SK-N-SH treated with all-trans-retinoic acid at 6 μM for 48 hours (cell line): ENCODE measurements around the gene AGAP1.

Experiments
- ATAC-seq: fragments of 200-7000 bp; cut with Tn5 transposase; 3 replicates; pipeline ENCODE4 v1.9.1; 2020; ENCODE audit warnings: mild to moderate bottlenecking, moderate library complexity
- ARNTL ChIP-seq: fragments of 450-650 bp; formaldehyde crosslinking; IDR thresholded peaks from 2 replicates; pipeline ENCODE4 v1.5.0; 2020; ENCODE audit warnings: low read depth, mild to moderate bottlenecking, moderate library complexity, borderline replicate concordance
- BACH2 ChIP-seq: fragments of 250-450 bp; sonication (Bioruptor Pico); IDR thresholded peaks from 2 replicates; pipeline ENCODE4 v1.9.0; 2021; ENCODE audit warnings: mild to moderate bottlenecking, borderline replicate concordance
- CSDC2 ChIP-seq: fragments of 250-450 bp; sonication (Bioruptor Pico); IDR thresholded peaks from 2 replicates; pipeline ENCODE4 v1.5.0; 2020; ENCODE audit warnings: mild to moderate bottlenecking, moderate library complexity
- ESRRG ChIP-seq: fragments of 250-450 bp; sonication (Bioruptor Pico); IDR thresholded peaks from 2 replicates; pipeline ENCODE4 v1.6.1; 2021; ENCODE audit warnings: mild to moderate bottlenecking
- GLIS3 ChIP-seq: fragments of 250-450 bp; sonication (Bioruptor Pico); IDR thresholded peaks from 2 replicates; pipeline ENCODE4 v1.5.0; 2020; ENCODE audit warnings: mild to moderate bottlenecking, moderate library complexity
- ISL1 ChIP-seq: fragments of 250-450 bp; sonication (Bioruptor Pico); IDR thresholded peaks from 2 replicates; pipeline ENCODE4 v2.1.2; 2022; ENCODE audit warnings: mild to moderate bottlenecking, moderate library complexity
- OSR1 ChIP-seq: fragments of 250-450 bp; sonication (Bioruptor Pico); IDR thresholded peaks from 2 replicates; pipeline ENCODE4 v1.8.0; 2022; ENCODE audit warnings: moderate library complexity, mild to moderate bottlenecking, inconsistent platforms
- PATZ1 ChIP-seq: fragments of 250-450 bp; sonication (Bioruptor Pico); IDR thresholded peaks from 2 replicates; pipeline ENCODE4 v1.8.0; 2020; ENCODE audit warnings: mild to moderate bottlenecking, moderate library complexity, borderline replicate concordance
- PPARA ChIP-seq: fragments of 250-450 bp; sonication (Bioruptor Pico); IDR thresholded peaks from 2 replicates; pipeline ENCODE4 v1.5.0; 2020; ENCODE audit warnings: mild to moderate bottlenecking, borderline replicate concordance
- RARB ChIP-seq: fragments of 250-450 bp; sonication (Bioruptor Pico); IDR thresholded peaks from 2 replicates; pipeline ENCODE4 v1.8.0; 2021; ENCODE audit warnings: mild to moderate bottlenecking, moderate library complexity
- SNAI2 ChIP-seq: fragments of 250-450 bp; sonication (Bioruptor Pico); IDR thresholded peaks from 2 replicates; pipeline ENCODE4 v1.5.0; 2020; ENCODE audit warnings: mild to moderate bottlenecking, moderate library complexity
- TOX ChIP-seq: fragments of 250-450 bp; sonication (Bioruptor Pico); IDR thresholded peaks from 2 replicates; pipeline ENCODE4 v1.8.0; 2021; ENCODE audit warnings: mild to moderate bottlenecking, moderate library complexity, borderline replicate concordance
- ZC3H10 ChIP-seq: fragments of 250-450 bp; sonication (Bioruptor Pico); IDR thresholded peaks from 2 replicates; pipeline ENCODE4 v1.5.1; 2021; ENCODE audit warnings: mild to moderate bottlenecking, moderate library complexity
- ZFP3 ChIP-seq: fragments of 250-450 bp; sonication (Bioruptor Pico); IDR thresholded peaks from 2 replicates; pipeline ENCODE4 v1.5.0; 2020; ENCODE audit warnings: mild to moderate bottlenecking, moderate library complexity
- ZFP30 ChIP-seq: fragments of 450-650 bp; formaldehyde crosslinking; IDR thresholded peaks from 2 replicates; pipeline ENCODE4 v1.5.0; 2022; ENCODE audit warnings: mild to moderate bottlenecking, moderate library complexity
- ZNF565 ChIP-seq: fragments of 450-650 bp; formaldehyde crosslinking; conservative IDR thresholded peaks from 2 replicates; pipeline ENCODE4 v1.5.0; 2020; ENCODE audit warnings: low read depth, mild to moderate bottlenecking, moderate library complexity
- ZNF70 ChIP-seq: fragments of 450-650 bp; formaldehyde crosslinking; IDR thresholded peaks from 2 replicates; pipeline ENCODE4 v1.5.0; 2020; ENCODE audit warnings: mild to moderate bottlenecking, moderate library complexity
- ZNF8 ChIP-seq: fragments of 450-650 bp; formaldehyde crosslinking; IDR thresholded peaks from 2 replicates; pipeline ENCODE4 v1.5.0; 2020; ENCODE audit warnings: mild to moderate bottlenecking, moderate library complexity
- TF ChIP-seq, protein P1 (sequence below): fragments of 250-450 bp; sonication (Bioruptor Pico); IDR thresholded peaks from 2 replicates; pipeline ENCODE4 v1.5.1; 2021; ENCODE audit warnings: mild to moderate bottlenecking, moderate library complexity
- TF ChIP-seq, protein P2 (sequence below): fragments of 250-450 bp; sonication (Bioruptor Pico); IDR thresholded peaks from 2 replicates; pipeline ENCODE4 v1.5.1; 2020; ENCODE audit warnings: low read depth, mild to moderate bottlenecking, moderate library complexity
- TF ChIP-seq, protein P3 (sequence below): fragments of 250-450 bp; sonication (Bioruptor Pico); IDR thresholded peaks from 2 replicates; pipeline ENCODE4 v1.8.0; 2021; ENCODE audit warnings: low read depth, mild to moderate bottlenecking, moderate library complexity, borderline replicate concordance
- TF ChIP-seq, protein P4 (sequence below): fragments of 250-450 bp; sonication (Bioruptor Pico); IDR thresholded peaks from 2 replicates; pipeline ENCODE4 v1.5.0; 2020; ENCODE audit warnings: mild to moderate bottlenecking, moderate library complexity

AGAP1 gene

DNA sequence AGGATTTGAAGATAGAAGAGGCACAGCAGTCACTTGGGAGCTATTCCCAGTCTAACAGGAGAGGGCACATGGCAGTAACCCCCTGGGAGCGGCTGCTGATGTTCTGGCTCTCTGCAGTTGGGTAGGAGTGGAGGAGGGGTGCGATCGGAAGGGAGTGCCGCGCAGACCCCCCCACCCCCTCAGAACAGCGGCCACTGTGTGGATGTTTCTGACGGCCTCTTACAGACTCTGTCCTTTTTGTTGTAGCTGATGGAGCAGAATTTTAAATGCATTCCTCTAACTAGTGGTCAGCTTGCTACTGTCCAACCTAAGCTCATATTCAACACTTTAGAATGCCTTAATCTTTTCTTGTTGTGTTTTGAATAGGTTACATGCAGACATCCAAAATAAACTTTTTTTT lies 127.9 kb downstream of the AGAP1 start:
- ATAC-seq = no peak
- TF ChIP-seq, protein P1, sequence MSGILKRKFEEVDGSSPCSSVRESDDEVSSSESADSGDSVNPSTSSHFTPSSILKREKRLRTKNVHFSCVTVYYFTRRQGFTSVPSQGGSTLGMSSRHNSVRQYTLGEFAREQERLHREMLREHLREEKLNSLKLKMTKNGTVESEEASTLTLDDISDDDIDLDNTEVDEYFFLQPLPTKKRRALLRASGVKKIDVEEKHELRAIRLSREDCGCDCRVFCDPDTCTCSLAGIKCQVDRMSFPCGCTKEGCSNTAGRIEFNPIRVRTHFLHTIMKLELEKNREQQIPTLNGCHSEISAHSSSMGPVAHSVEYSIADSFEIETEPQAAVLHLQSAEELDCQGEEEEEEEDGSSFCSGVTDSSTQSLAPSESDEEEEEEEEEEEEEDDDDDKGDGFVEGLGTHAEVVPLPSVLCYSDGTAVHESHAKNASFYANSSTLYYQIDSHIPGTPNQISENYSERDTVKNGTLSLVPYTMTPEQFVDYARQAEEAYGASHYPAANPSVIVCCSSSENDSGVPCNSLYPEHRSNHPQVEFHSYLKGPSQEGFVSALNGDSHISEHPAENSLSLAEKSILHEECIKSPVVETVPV = no peak
- TF ChIP-seq ZFP3 (CRISPR knock-in tag) = no peak
- TF ChIP-seq PPARA = no peak
- TF ChIP-seq, protein P2, sequence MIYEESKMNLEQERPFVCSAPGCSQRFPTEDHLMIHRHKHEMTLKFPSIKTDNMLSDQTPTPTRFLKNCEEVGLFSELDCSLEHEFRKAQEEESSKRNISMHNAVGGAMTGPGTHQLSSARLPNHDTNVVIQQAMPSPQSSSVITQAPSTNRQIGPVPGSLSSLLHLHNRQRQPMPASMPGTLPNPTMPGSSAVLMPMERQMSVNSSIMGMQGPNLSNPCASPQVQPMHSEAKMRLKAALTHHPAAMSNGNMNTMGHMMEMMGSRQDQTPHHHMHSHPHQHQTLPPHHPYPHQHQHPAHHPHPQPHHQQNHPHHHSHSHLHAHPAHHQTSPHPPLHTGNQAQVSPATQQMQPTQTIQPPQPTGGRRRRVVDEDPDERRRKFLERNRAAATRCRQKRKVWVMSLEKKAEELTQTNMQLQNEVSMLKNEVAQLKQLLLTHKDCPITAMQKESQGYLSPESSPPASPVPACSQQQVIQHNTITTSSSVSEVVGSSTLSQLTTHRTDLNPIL (CRISPR knock-in tag) = no peak
- TF ChIP-seq, protein P3, sequence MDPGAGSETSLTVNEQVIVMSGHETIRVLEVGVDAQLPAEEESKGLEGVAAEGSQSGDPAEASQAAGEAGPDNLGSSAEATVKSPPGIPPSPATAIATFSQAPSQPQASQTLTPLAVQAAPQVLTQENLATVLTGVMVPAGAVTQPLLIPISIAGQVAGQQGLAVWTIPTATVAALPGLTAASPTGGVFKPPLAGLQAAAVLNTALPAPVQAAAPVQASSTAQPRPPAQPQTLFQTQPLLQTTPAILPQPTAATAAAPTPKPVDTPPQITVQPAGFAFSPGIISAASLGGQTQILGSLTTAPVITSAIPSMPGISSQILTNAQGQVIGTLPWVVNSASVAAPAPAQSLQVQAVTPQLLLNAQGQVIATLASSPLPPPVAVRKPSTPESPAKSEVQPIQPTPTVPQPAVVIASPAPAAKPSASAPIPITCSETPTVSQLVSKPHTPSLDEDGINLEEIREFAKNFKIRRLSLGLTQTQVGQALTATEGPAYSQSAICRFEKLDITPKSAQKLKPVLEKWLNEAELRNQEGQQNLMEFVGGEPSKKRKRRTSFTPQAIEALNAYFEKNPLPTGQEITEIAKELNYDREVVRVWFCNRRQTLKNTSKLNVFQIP = no peak
- TF ChIP-seq ZFP30 (CRISPR knock-in tag) = no peak
- no peak for TF ChIP-seq CSDC2 (CRISPR knock-in tag)
- TF ChIP-seq, all 23 proteins: peak for 0

DNA sequence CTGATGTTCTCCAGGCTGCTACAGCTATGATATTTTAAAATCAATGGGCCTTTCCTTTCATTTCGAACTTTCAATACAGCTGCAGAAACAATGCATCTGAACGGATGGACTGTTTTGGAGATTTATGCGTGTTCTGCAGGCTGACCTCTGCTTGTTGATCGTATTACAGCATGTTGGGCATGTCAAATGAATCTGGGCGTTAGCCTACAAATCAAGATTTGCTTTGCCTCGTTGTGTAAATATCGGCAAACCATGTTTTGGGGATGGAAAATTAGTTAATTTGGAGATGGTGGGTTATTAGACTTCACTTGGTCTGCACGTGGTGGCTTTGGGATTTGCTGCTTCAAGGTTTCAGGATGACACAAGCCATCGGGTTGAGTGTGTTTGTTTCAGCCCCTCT lies 129.3 kb downstream of the AGAP1 start:
- ATAC-seq = no peak
- TF ChIP-seq ESRRG (CRISPR knock-in tag) = no peak
- TF ChIP-seq, protein P4, sequence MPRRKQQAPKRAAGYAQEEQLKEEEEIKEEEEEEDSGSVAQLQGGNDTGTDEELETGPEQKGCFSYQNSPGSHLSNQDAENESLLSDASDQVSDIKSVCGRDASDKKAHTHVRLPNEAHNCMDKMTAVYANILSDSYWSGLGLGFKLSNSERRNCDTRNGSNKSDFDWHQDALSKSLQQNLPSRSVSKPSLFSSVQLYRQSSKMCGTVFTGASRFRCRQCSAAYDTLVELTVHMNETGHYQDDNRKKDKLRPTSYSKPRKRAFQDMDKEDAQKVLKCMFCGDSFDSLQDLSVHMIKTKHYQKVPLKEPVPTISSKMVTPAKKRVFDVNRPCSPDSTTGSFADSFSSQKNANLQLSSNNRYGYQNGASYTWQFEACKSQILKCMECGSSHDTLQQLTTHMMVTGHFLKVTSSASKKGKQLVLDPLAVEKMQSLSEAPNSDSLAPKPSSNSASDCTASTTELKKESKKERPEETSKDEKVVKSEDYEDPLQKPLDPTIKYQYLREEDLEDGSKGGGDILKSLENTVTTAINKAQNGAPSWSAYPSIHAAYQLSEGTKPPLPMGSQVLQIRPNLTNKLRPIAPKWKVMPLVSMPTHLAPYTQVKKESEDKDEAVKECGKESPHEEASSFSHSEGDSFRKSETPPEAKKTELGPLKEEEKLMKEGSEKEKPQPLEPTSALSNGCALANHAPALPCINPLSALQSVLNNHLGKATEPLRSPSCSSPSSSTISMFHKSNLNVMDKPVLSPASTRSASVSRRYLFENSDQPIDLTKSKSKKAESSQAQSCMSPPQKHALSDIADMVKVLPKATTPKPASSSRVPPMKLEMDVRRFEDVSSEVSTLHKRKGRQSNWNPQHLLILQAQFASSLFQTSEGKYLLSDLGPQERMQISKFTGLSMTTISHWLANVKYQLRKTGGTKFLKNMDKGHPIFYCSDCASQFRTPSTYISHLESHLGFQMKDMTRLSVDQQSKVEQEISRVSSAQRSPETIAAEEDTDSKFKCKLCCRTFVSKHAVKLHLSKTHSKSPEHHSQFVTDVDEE (CRISPR knock-in tag) = no peak
- TF ChIP-seq ARNTL (CRISPR knock-in tag) = no peak
- TF ChIP-seq BACH2 = no peak
- no peak for TF ChIP-seq ZFP30 (CRISPR knock-in tag)
- TF ChIP-seq ZNF565 = no peak
- TF ChIP-seq ZC3H10 (CRISPR knock-in tag) = no peak
- TF ChIP-seq ZNF70 (CRISPR knock-in tag) = no peak
- TF ChIP-seq, protein P2 (CRISPR knock-in tag) = no peak
- no peak for TF ChIP-seq RARB (CRISPR knock-in tag)
- TF ChIP-seq PATZ1 = no peak
- TF ChIP-seq, protein P3 = no peak
- TF ChIP-seq CSDC2 (CRISPR knock-in tag) = no peak
- no peak for TF ChIP-seq ISL1 (CRISPR knock-in tag)

DNA sequence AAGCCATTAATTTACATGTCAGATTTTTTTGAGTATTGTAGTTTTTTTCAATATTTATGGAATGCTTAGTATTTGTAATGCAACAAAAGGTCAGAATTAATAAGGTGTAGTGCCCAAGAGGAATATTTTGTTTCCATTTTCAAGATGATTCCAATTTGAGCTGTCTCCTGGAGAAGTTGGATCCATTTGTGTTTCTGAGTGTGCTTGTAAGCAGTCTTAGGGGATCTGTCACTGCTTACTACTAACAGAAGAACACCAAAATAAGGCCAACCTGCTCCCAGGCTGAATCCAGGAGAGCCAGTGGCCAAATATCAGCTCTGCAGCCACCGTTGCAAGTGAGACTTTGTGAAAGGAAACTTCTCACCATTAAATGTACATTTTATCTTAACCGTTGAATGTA lies 129.9 kb downstream of the AGAP1 start:
- TF ChIP-seq ESRRG (CRISPR knock-in tag) = no peak
- TF ChIP-seq OSR1 (CRISPR knock-in tag) = no peak
- no peak for TF ChIP-seq CSDC2 (CRISPR knock-in tag)
- TF ChIP-seq ZNF8 = no peak
- TF ChIP-seq GLIS3 (CRISPR knock-in tag) = no peak
- TF ChIP-seq TOX = no peak
- no peak for TF ChIP-seq ZFP30 (CRISPR knock-in tag)
- no peak for TF ChIP-seq ZC3H10 (CRISPR knock-in tag)
- no peak for TF ChIP-seq SNAI2 (CRISPR knock-in tag)
- no peak for TF ChIP-seq ISL1 (CRISPR knock-in tag)
- TF ChIP-seq ZNF565 = no peak
- no peak for TF ChIP-seq ARNTL (CRISPR knock-in tag)
- no peak for TF ChIP-seq ZFP3 (CRISPR knock-in tag)
- no peak for TF ChIP-seq RARB (CRISPR knock-in tag)
- TF ChIP-seq, protein P1 = no peak

More for the DNA sequence above, 129.9 kb downstream of the AGAP1 start:
- ATAC-seq = no peak
